HEK293T (cell line): ENCODE measurements around the gene IL7R.

Experiments
- ARNT ChIP-seq: fragments of 450-650 bp; IDR thresholded peaks from 2 replicates; pipeline ENCODE4 v1.6.1; 2017; ENCODE audit warnings: mild to moderate bottlenecking
- BHLHE40 ChIP-seq: fragments of 450-650 bp; IDR thresholded peaks from 2 replicates; pipeline ENCODE4 v1.6.1; 2016; ENCODE audit warnings: mild to moderate bottlenecking, moderate library complexity, borderline replicate concordance
- ELF4 ChIP-seq: fragments of 450-650 bp; IDR thresholded peaks from 2 replicates; pipeline ENCODE4 v1.6.1; 2017; ENCODE audit warnings: antibody characterized with exemption
- FOXA1 ChIP-seq: fragments of 450-650 bp; IDR thresholded peaks from 2 replicates; pipeline ENCODE4 v1.6.1; 2016; ENCODE audit warnings: mild to moderate bottlenecking
- FOXK2 ChIP-seq: fragments of 450-650 bp; IDR thresholded peaks from 2 replicates; pipeline ENCODE4 v1.6.1; 2016; ENCODE audit warnings: mild to moderate bottlenecking
- FOXM1 ChIP-seq: fragments of 450-650 bp; IDR thresholded peaks from 2 replicates; pipeline ENCODE4 v1.6.1; 2017; ENCODE audit warnings: mild to moderate bottlenecking, borderline replicate concordance
- HDGF ChIP-seq: fragments of 450-650 bp; IDR thresholded peaks from 2 replicates; pipeline ENCODE4 v1.6.1; 2017; ENCODE audit warnings: antibody characterized with exemption, borderline replicate concordance
- LEF1 ChIP-seq: fragments of 450-650 bp; IDR thresholded peaks from 2 replicates; pipeline ENCODE4 v1.6.1; 2017; ENCODE audit warnings: mild to moderate bottlenecking, borderline replicate concordance
- NFRKB ChIP-seq: fragments of 450-650 bp; IDR thresholded peaks from 2 replicates; pipeline ENCODE4 v1.6.1; 2016; ENCODE audit warnings: mild to moderate bottlenecking, moderate library complexity
- SP1 ChIP-seq: fragments of 450-650 bp; IDR thresholded peaks from 2 replicates; pipeline ENCODE4 v1.6.1; 2017
- SUZ12 ChIP-seq: fragments of 450-650 bp; IDR thresholded peaks from 2 replicates; pipeline ENCODE4 v1.6.1; 2016; ENCODE audit warnings: mild to moderate bottlenecking
- TARDBP ChIP-seq: fragments of 450-650 bp; IDR thresholded peaks from 2 replicates; pipeline ENCODE4 v1.6.1; 2016
- ZNF384 ChIP-seq: fragments of 450-650 bp; IDR thresholded peaks from 2 replicates; pipeline ENCODE4 v1.6.1; 2016
- TF ChIP-seq, protein P1 (sequence below): fragments of 450-650 bp; IDR thresholded peaks from 2 replicates; pipeline ENCODE4 v1.6.1; 2016

DNA sequence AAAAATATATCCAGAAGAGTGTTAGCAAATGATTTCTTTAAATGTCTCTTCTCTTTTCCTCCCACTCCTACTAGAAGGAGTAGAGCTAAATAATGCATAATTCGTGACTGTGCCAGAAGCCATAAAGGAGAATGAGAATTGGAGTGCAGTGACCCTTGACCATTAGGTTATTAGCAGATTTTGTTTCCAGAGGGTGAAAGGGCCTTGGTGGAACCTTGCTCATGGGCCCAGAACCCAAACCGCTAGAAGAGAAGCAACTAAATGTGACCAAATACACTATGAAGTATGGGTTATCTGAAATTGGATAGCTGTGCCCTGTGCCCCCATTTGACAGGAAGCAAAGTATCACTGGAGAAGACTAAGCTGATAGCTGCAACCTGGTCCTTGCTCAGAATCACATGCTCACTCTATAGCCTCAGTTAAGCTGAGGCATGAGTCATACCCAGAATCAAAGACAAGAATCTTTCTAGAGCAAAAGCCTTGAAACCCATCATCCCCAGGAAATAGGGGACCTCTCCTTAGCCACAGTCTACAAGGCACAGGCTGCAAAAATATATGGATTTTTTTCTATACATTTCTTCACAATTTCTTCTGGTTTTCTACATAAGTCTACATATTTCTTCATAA is 45.5 kb downstream of the IL7R start:
- TF ChIP-seq HDGF (no peak), BHLHE40 (no peak), SP1 (no peak), LEF1 (no peak), SUZ12 (no peak), TARDBP (no peak), NFRKB (no peak), FOXA1 (no peak), FOXM1 (no peak), ELF4 (no peak), ARNT (no peak), ZNF384 (no peak), FOXK2 (no peak)
- TF ChIP-seq, protein P1, sequence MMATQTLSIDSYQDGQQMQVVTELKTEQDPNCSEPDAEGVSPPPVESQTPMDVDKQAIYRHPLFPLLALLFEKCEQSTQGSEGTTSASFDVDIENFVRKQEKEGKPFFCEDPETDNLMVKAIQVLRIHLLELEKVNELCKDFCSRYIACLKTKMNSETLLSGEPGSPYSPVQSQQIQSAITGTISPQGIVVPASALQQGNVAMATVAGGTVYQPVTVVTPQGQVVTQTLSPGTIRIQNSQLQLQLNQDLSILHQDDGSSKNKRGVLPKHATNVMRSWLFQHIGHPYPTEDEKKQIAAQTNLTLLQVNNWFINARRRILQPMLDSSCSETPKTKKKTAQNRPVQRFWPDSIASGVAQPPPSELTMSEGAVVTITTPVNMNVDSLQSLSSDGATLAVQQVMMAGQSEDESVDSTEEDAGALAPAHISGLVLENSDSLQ: no peak
